ENCODE data around the gene JMJD1C. TPM values are rescaled to one million over a fixed set of nuclear protein-coding genes. Genes with fewer than 3 reads are reported as not detected.
A peak's percentile ranks its signal among the peaks of the same experiment; 100 is the strongest.

JMJD1C gene
- total RNA-seq, 1 experiment from 2014 or later = 180 TPM

DNA sequence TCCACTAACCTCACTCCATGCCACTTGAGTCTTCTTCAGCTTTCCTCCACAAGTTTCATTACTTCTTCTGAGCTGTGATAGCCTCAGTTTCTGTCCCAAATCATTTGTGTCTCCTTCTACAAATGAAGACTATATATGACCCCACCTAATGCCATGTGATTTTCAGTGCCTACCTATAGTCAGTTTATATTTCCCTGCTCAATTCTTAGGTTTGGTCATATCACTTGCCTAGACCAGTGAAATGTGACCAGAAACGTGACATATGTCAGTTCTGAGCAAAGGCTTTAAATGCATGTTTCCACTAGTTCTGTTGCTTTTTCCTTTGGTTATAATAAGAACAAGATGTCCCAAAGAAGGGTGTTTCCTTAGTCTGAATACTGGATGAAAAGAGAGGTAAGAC is 30.8 kb upstream of the JMJD1C start:
- H3K36me3 Mint-ChIP-seq = peaks cover 4% of the 10 kb centered on the region
- ChIA-PET POLR2A (no interaction called here), CTCF (no interaction called here)
- H3K27ac Mint-ChIP-seq = 0 out of 2 replicates have a peak overlapping the region, but pooled peaks have one; percentile 2
- H3K27me3 Mint-ChIP-seq (ENCODE audit: low read depth) = no peaks in the 10 kb centered on the region
- H3K4me3 Mint-ChIP-seq = no peak overlapping the region
- no peak for ATAC-seq
- H3K4me1 Mint-ChIP-seq = peaks cover 16% of the 10 kb centered on the region
- DNase-seq (ENCODE audit: low spot score) = no peak
- TF ChIP-seq, protein P1, sequence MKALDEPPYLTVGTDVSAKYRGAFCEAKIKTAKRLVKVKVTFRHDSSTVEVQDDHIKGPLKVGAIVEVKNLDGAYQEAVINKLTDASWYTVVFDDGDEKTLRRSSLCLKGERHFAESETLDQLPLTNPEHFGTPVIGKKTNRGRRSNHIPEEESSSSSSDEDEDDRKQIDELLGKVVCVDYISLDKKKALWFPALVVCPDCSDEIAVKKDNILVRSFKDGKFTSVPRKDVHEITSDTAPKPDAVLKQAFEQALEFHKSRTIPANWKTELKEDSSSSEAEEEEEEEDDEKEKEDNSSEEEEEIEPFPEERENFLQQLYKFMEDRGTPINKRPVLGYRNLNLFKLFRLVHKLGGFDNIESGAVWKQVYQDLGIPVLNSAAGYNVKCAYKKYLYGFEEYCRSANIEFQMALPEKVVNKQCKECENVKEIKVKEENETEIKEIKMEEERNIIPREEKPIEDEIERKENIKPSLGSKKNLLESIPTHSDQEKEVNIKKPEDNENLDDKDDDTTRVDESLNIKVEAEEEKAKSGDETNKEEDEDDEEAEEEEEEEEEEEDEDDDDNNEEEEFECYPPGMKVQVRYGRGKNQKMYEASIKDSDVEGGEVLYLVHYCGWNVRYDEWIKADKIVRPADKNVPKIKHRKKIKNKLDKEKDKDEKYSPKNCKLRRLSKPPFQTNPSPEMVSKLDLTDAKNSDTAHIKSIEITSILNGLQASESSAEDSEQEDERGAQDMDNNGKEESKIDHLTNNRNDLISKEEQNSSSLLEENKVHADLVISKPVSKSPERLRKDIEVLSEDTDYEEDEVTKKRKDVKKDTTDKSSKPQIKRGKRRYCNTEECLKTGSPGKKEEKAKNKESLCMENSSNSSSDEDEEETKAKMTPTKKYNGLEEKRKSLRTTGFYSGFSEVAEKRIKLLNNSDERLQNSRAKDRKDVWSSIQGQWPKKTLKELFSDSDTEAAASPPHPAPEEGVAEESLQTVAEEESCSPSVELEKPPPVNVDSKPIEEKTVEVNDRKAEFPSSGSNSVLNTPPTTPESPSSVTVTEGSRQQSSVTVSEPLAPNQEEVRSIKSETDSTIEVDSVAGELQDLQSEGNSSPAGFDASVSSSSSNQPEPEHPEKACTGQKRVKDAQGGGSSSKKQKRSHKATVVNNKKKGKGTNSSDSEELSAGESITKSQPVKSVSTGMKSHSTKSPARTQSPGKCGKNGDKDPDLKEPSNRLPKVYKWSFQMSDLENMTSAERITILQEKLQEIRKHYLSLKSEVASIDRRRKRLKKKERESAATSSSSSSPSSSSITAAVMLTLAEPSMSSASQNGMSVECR (CRISPR knock-in tag; IDR thresholded peaks at IDR 0.05; ENCODE audit: borderline replicate concordance) = no peak
- TF ChIP-seq ZNF396 (CRISPR knock-in tag; IDR thresholded peaks at IDR 0.05; ENCODE audit: borderline replicate concordance) (no peak), NFE2L1 (CRISPR knock-in tag; IDR thresholded peaks at IDR 0.05) (no peak), ETV6 (CRISPR knock-in tag; IDR thresholded peaks at IDR 0.05) (no peak), JUN (CRISPR knock-in tag; IDR thresholded peaks at IDR 0.05) (no peak), NFYB (CRISPR knock-in tag; conservative IDR thresholded peaks at IDR 0.05; ENCODE audit: low read depth) (no peak), TCF7 (CRISPR knock-in tag; IDR thresholded peaks at IDR 0.05; ENCODE audit: low read depth) (no peak)
- TF ChIP-seq, protein P2, sequence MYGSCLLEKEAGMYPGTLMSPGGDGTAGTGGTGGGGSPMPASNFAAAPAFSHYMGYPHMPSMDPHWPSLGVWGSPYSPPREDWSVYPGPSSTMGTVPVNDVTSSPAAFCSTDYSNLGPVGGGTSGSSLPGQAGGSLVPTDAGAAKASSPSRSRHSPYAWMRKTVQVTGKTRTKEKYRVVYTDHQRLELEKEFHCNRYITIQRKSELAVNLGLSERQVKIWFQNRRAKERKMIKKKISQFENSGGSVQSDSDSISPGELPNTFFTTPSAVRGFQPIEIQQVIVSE (CRISPR knock-in tag; IDR thresholded peaks at IDR 0.05; ENCODE audit: borderline replicate concordance) = no peak
- TF ChIP-seq, protein P3, sequence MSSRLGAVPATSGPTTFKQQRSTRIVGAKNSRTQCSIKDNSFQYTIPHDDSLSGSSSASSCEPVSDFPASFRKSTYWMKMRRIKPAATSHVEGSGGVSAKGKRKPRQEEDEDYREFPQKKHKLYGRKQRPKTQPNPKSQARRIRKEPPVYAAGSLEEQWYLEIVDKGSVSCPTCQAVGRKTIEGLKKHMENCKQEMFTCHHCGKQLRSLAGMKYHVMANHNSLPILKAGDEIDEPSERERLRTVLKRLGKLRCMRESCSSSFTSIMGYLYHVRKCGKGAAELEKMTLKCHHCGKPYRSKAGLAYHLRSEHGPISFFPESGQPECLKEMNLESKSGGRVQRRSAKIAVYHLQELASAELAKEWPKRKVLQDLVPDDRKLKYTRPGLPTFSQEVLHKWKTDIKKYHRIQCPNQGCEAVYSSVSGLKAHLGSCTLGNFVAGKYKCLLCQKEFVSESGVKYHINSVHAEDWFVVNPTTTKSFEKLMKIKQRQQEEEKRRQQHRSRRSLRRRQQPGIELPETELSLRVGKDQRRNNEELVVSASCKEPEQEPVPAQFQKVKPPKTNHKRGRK (CRISPR knock-in tag; IDR thresholded peaks at IDR 0.05; ENCODE audit: borderline replicate concordance) = no peak
- H3K9me3 Mint-ChIP-seq = no peaks in the 10 kb centered on the region

DNA sequence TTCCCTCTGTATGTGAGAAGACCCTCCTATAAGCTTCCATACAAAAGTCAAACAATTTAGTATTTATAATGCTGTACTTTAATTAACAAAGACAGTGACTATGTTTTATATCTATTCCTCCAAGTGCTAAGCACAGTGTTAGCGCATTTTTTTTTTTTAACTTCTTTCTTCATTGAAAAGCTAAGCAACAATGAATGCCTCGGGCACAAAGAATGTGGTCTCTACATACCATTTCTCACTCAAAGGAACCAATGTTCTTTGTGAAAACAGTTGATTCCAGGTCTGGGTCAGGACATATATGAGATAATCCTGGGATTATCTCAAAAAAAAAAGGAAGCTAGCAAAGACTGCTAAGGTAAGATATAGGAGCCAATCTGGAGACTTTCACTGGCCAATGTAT is 29.2 kb upstream of the JMJD1C start:
- Mint-ChIP-seq H3K4me1 (peaks cover 17% of the 10 kb centered on the region), H3K27ac (peak overlapping the region; percentile 28; the same call in 1 of the 2 replicates), H3K27me3 (ENCODE audit: low read depth) (no peaks in the 10 kb centered on the region), H3K4me3 (no peak overlapping the region), H3K36me3 (peaks cover 13% of the 10 kb centered on the region), H3K9me3 (peaks cover 7% of the 10 kb centered on the region)
- 0 out of 2 replicates have a peak, but pooled peaks have one; percentile 18 for ATAC-seq
- POLR2A ChIA-PET = no interaction called here
- DNase-seq (ENCODE audit: low spot score) = no peak
- CTCF ChIA-PET = no interaction called here
- no peak for TF ChIP-seq ZNF671 (CRISPR knock-in tag; IDR thresholded peaks at IDR 0.05)
- TF ChIP-seq MYBL2 (CRISPR knock-in tag; IDR thresholded peaks at IDR 0.05) = no peak
- TF ChIP-seq, protein P4, sequence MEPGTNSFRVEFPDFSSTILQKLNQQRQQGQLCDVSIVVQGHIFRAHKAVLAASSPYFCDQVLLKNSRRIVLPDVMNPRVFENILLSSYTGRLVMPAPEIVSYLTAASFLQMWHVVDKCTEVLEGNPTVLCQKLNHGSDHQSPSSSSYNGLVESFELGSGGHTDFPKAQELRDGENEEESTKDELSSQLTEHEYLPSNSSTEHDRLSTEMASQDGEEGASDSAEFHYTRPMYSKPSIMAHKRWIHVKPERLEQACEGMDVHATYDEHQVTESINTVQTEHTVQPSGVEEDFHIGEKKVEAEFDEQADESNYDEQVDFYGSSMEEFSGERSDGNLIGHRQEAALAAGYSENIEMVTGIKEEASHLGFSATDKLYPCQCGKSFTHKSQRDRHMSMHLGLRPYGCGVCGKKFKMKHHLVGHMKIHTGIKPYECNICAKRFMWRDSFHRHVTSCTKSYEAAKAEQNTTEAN (CRISPR knock-in tag; IDR thresholded peaks at IDR 0.05) = no peak
- TF ChIP-seq, protein P2 (CRISPR knock-in tag; IDR thresholded peaks at IDR 0.05; ENCODE audit: borderline replicate concordance) = no peak
- TF ChIP-seq NR1H2 (CRISPR knock-in tag; IDR thresholded peaks at IDR 0.05) = no peak
- TF ChIP-seq, protein P5, sequence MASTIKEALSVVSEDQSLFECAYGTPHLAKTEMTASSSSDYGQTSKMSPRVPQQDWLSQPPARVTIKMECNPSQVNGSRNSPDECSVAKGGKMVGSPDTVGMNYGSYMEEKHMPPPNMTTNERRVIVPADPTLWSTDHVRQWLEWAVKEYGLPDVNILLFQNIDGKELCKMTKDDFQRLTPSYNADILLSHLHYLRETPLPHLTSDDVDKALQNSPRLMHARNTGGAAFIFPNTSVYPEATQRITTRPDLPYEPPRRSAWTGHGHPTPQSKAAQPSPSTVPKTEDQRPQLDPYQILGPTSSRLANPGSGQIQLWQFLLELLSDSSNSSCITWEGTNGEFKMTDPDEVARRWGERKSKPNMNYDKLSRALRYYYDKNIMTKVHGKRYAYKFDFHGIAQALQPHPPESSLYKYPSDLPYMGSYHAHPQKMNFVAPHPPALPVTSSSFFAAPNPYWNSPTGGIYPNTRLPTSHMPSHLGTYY (CRISPR knock-in tag; IDR thresholded peaks at IDR 0.05) = no peak
- TF ChIP-seq ZBTB21 (CRISPR knock-in tag; IDR thresholded peaks at IDR 0.05; ENCODE audit: borderline replicate concordance) = no peak
- no peak for TF ChIP-seq FOXJ3 (CRISPR knock-in tag; IDR thresholded peaks at IDR 0.05; ENCODE audit: borderline replicate concordance)
- TF ChIP-seq ESRRA (CRISPR knock-in tag; IDR thresholded peaks at IDR 0.05; ENCODE audit: borderline replicate concordance) = no peak
- TF ChIP-seq, protein P6, sequence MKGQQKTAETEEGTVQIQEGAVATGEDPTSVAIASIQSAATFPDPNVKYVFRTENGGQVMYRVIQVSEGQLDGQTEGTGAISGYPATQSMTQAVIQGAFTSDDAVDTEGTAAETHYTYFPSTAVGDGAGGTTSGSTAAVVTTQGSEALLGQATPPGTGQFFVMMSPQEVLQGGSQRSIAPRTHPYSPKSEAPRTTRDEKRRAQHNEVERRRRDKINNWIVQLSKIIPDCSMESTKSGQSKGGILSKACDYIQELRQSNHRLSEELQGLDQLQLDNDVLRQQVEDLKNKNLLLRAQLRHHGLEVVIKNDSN (CRISPR knock-in tag; IDR thresholded peaks at IDR 0.05) = no peak
- TF ChIP-seq, protein P7, sequence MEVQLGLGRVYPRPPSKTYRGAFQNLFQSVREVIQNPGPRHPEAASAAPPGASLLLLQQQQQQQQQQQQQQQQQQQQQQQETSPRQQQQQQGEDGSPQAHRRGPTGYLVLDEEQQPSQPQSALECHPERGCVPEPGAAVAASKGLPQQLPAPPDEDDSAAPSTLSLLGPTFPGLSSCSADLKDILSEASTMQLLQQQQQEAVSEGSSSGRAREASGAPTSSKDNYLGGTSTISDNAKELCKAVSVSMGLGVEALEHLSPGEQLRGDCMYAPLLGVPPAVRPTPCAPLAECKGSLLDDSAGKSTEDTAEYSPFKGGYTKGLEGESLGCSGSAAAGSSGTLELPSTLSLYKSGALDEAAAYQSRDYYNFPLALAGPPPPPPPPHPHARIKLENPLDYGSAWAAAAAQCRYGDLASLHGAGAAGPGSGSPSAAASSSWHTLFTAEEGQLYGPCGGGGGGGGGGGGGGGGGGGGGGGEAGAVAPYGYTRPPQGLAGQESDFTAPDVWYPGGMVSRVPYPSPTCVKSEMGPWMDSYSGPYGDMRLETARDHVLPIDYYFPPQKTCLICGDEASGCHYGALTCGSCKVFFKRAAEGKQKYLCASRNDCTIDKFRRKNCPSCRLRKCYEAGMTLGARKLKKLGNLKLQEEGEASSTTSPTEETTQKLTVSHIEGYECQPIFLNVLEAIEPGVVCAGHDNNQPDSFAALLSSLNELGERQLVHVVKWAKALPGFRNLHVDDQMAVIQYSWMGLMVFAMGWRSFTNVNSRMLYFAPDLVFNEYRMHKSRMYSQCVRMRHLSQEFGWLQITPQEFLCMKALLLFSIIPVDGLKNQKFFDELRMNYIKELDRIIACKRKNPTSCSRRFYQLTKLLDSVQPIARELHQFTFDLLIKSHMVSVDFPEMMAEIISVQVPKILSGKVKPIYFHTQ (CRISPR knock-in tag; IDR thresholded peaks at IDR 0.05) = no peak
- no peak for TF ChIP-seq NFE2L1 (CRISPR knock-in tag; IDR thresholded peaks at IDR 0.05)
- TF ChIP-seq IRF2 (CRISPR knock-in tag; IDR thresholded peaks at IDR 0.05; ENCODE audit: borderline replicate concordance, low read depth) = no peak
